Natural killer cell (primary cell): ENCODE measurements around the gene IL1RAPL1. TPM values are rescaled to one million over a fixed set of nuclear protein-coding genes. Genes with fewer than 3 reads are reported as not detected.

Experiments
- ATAC-seq, 3 donors: fragments of 150-1000 bp in 2 of 3; fragments of 200-7000 bp in 1 of 3; cut with Tn5 transposase; 1 replicate in 1 of 3; 2 replicates in 2 of 3; pipeline ENCODE4 v1.10.0; 2021; ENCODE audit warnings: mild to moderate bottlenecking in 2 of 3, moderate library complexity in 2 of 3
- DNase-seq, 2 donors: peaks; one replicate each; pipeline versions ENCODE4 v3.0.0 to v3.0.0-alpha.2; 2013 to 2021; ENCODE audit warnings: mixed read lengths in 1 of 2
- H3K27ac ChIP-seq: one replicate; pipeline ENCODE4 v1.5.1; 2013; ENCODE audit warnings: mild to moderate bottlenecking, low read length
- H3K27me3 ChIP-seq: one replicate; pipeline ENCODE4 v1.6.1; 2013; ENCODE audit warnings: low read length; ENCODE audit not compliant: control insufficient read depth, insufficient read depth
- H3K36me3 ChIP-seq: one replicate; pipeline ENCODE4 v1.6.1; 2013; ENCODE audit warnings: low read length; ENCODE audit not compliant: control insufficient read depth, insufficient read depth
- H3K4me1 ChIP-seq: one replicate; pipeline ENCODE4 v1.6.1; 2013; ENCODE audit warnings: low read length; ENCODE audit not compliant: control insufficient read depth, insufficient read depth
- H3K4me3 ChIP-seq: one replicate; pipeline ENCODE4 v1.5.1; 2013; ENCODE audit warnings: low read length
- H3K9me3 ChIP-seq: one replicate; pipeline ENCODE4 v1.6.1; 2013; ENCODE audit warnings: low read length; ENCODE audit not compliant: control insufficient read depth, insufficient read depth
- H3K27ac Mint-ChIP-seq, 2 donors: one replicate each; pipeline ENCODE4 v1.8.0; 2022; ENCODE audit warnings: mild to moderate bottlenecking in 2 of 2, mixed read lengths in 2 of 2, moderate library complexity in 1 of 2
- H3K27me3 Mint-ChIP-seq, 2 donors: one replicate each; pipeline ENCODE4 v1.8.0; 2022; ENCODE audit warnings: low read depth in 2 of 2, mixed read lengths in 2 of 2
- H3K36me3 Mint-ChIP-seq: one replicate; pipeline ENCODE4 v1.8.0; 2022; ENCODE audit warnings: mixed read lengths
- H3K4me1 Mint-ChIP-seq, 2 donors: one replicate each; pipeline ENCODE4 v1.8.0; 2022; ENCODE audit warnings: mixed read lengths in 2 of 2
- H3K4me3 Mint-ChIP-seq: one replicate; pipeline ENCODE4 v1.8.0; 2022; ENCODE audit warnings: mild to moderate bottlenecking, moderate library complexity, mixed read lengths
- H3K9me3 Mint-ChIP-seq, 2 donors: one replicate each; pipeline ENCODE4 v1.8.0; 2022; ENCODE audit warnings: mixed read lengths in 2 of 2
- WGBS: methylation state at CpG from one replicate; pipeline ENCODE4 v1.1.7; 2013; ENCODE audit warnings: missing lambda C conversion rate; ENCODE audit not compliant: insufficient coverage; 5-methylcytosine and 5-hydroxymethylcytosine counted together
- intact Hi-C: fragments of 100-400 bp; cut with micrococcal nuclease; formaldehyde crosslinking; loops from one replicate; pipeline ENCODE4 v1.14.2; 2022
- total RNA-seq, 4 donors: library from RNA; stranded (reverse); fragments of 120-200 nt in 1 of 4; gene quantifications; one replicate each; pipeline versions ENCODE4 v1.2.3 to v1.2.4, GENCODE V29; 2013 to 2022
- TF ChIP-seq, protein P1 (sequence below): fragments of 200-600 bp; IDR thresholded peaks from one replicate; pipeline ENCODE4 v1.8.0; 2022; ENCODE audit warnings: antibody characterized with exemption

The IL1RAPL1 gene
- total RNA-seq, 3 donors from 2014 or later (not counting 1 experiment from before 2014, with no cell fraction given), result not detected

DNA sequence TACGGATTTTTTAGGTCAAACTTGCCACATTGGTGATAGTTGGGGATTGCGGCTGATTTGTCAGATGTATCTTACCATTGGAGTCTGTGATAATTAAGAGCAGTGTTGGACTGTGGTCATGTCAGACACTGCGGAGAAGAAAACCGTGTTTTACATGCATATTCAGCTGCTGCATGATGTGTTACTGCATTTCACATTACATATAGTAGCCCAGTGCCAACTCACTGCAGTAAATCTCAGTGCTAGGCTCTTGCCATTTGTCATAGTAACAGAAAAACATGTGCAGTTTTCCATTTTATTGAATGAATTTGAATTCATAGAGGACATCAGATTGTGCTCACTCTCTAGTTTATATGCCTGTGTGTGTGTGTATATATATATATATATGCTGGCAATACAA, 543.7 kb downstream of the IL1RAPL1 start:
- Histone ChIP-seq H3K9me3 (no peaks in the 10 kb centered on the region), H3K4me3 (no peak overlapping the region), H3K4me1 (no peaks in the 10 kb centered on the region), H3K27ac (no peak overlapping the region), H3K27me3 (no peaks in the 10 kb centered on the region), H3K36me3 (no peaks in the 10 kb centered on the region)
- ATAC-seq (no peak), DNase-seq (no peak)
- no peaks in the 10 kb centered on the region for H3K36me3 Mint-ChIP-seq
- H3K27me3 Mint-ChIP-seq, result no peaks in the 10 kb centered on the region
- no peak overlapping the region for H3K4me3 Mint-ChIP-seq
- TF ChIP-seq, protein P1, sequence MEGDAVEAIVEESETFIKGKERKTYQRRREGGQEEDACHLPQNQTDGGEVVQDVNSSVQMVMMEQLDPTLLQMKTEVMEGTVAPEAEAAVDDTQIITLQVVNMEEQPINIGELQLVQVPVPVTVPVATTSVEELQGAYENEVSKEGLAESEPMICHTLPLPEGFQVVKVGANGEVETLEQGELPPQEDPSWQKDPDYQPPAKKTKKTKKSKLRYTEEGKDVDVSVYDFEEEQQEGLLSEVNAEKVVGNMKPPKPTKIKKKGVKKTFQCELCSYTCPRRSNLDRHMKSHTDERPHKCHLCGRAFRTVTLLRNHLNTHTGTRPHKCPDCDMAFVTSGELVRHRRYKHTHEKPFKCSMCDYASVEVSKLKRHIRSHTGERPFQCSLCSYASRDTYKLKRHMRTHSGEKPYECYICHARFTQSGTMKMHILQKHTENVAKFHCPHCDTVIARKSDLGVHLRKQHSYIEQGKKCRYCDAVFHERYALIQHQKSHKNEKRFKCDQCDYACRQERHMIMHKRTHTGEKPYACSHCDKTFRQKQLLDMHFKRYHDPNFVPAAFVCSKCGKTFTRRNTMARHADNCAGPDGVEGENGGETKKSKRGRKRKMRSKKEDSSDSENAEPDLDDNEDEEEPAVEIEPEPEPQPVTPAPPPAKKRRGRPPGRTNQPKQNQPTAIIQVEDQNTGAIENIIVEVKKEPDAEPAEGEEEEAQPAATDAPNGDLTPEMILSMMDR, result no peak
- intact Hi-C loops, result no loop called here
- 83% methylated on average over 2 of the region's 4 CpGs for WGBS
- no peak overlapping the region for H3K27ac Mint-ChIP-seq
- H3K9me3 Mint-ChIP-seq, result peaks cover 2 to 6% of the 10 kb centered on the region in 2 donors
- H3K4me1 Mint-ChIP-seq, result no peaks in the 10 kb centered on the region

DNA sequence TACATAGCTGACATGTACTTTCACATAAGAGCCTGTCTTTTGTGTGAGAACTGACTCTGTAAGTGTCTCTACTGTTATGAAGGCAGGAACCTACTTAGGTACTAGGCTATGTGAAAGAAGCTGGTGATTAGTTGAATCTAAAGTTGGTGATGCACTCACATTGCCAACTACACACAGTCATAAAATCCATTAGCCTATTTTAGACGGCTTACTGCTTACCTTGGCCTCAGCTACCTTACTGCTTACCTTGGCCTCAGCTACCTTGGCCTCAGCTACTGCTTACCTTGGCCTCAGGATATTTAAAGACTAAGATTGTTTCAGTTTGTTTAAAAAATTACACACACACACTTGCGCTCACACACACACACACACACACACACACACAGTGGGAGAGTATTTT, 549.7 kb downstream of the IL1RAPL1 start:
- H3K9me3 ChIP-seq, result no peaks in the 10 kb centered on the region
- H3K27ac ChIP-seq, result no peak overlapping the region
- Mint-ChIP-seq H3K36me3 (no peaks in the 10 kb centered on the region), H3K27ac (no peak overlapping the region), H3K27me3 (no peaks in the 10 kb centered on the region), H3K4me3 (no peak overlapping the region), H3K4me1 (no peaks in the 10 kb centered on the region), H3K9me3 (no peaks in the 10 kb centered on the region)
- TF ChIP-seq, protein P1, result no peak
- DNase-seq (no peak), ATAC-seq (no peak)
- H3K4me3 ChIP-seq, result no peak overlapping the region
- WGBS, result 100% methylated on average over 1 of the region's 2 CpGs
- no peaks in the 10 kb centered on the region for H3K36me3 ChIP-seq
- H3K27me3 ChIP-seq, result no peaks in the 10 kb centered on the region
- intact Hi-C loops, result no loop called here
- H3K4me1 ChIP-seq, result no peaks in the 10 kb centered on the region

DNA sequence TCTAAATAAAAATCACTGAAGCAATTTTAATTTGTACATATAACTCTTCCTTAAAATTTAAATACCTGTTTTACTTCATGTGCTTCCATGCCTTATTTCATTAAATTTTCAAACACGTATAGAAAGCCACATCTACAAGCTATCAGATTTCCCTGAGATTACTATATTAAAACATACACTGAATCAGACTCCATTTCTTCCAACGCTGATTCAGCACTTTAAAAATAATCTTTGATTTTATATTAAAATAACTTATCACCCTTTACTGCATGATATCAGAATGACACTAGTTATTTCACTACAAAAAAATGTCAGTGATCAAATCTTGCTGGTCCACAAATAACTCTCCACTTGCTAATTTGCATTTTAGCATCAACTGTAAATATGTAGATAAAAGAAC, 550.8 kb downstream of the IL1RAPL1 start:
- H3K9me3 Mint-ChIP-seq, result no peaks in the 10 kb centered on the region

DNA sequence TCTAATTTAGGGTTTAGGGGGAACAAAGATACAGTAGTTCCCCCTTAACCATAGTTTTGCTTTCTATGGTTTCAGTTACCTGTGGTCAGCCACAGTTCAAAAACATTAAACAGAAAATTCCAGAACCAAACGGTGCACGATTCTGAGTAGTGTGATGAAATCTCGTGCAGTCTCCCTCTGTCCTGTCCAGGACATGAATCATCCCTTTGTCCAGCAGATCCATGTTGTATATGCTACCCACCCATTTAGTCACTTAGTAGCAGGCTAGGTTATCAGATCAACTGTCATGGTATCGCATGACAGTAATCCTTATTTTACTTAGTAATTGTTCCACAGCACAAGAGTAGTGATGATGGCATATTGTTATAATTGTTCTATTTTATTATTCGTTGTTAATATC, 556.1 kb downstream of the IL1RAPL1 start:
- TF ChIP-seq, protein P1, result no peak
- 96% methylated on average over 3 of the region's 5 CpGs for WGBS
- no peaks in the 10 kb centered on the region for H3K4me1 Mint-ChIP-seq

More for the DNA sequence above, 550.8 kb downstream of the IL1RAPL1 start:
- Histone ChIP-seq H3K27ac (no peak overlapping the region), H3K4me3 (no peak overlapping the region), H3K36me3 (no peaks in the 10 kb centered on the region), H3K9me3 (no peaks in the 10 kb centered on the region), H3K4me1 (no peaks in the 10 kb centered on the region), H3K27me3 (no peaks in the 10 kb centered on the region)
- H3K27ac Mint-ChIP-seq, result no peak overlapping the region
- no peak for DNase-seq
- TF ChIP-seq, protein P1, result no peak
- intact Hi-C loops, result no loop called here
- no peak for ATAC-seq
- no peaks in the 10 kb centered on the region for H3K27me3 Mint-ChIP-seq
- WGBS, result 89% methylated on average over 1 of the region's 2 CpGs
- H3K36me3 Mint-ChIP-seq, result no peaks in the 10 kb centered on the region
- H3K4me3 Mint-ChIP-seq, result no peak overlapping the region
- H3K4me1 Mint-ChIP-seq, result no peaks in the 10 kb centered on the region

More for the DNA sequence above, 556.1 kb downstream of the IL1RAPL1 start:
- no peak overlapping the region for H3K4me3 ChIP-seq
- H3K27me3 ChIP-seq, result no peaks in the 10 kb centered on the region
- no peak for ATAC-seq
- H3K27ac ChIP-seq, result no peak overlapping the region
- Mint-ChIP-seq H3K4me3 (no peak overlapping the region), H3K27me3 (no peaks in the 10 kb centered on the region), H3K9me3 (peaks cover 4 to 7% of the 10 kb centered on the region in 2 donors), H3K36me3 (no peaks in the 10 kb centered on the region), H3K27ac (no peak overlapping the region)
- no peaks in the 10 kb centered on the region for H3K9me3 ChIP-seq
- no peaks in the 10 kb centered on the region for H3K4me1 ChIP-seq
- intact Hi-C loops, result no loop called here
- DNase-seq, result no peak
- H3K36me3 ChIP-seq, result no peaks in the 10 kb centered on the region
